SIG-M5 treated with dmso at 0.1 percent for 504 hours (cell line): ENCODE results near the gene PPM1N.
A peak's percentile ranks its signal among the peaks of the same experiment; 100 is the strongest.

Source experiments
- DNase-seq: peaks from one replicate; lab custom pipeline; 2025; ENCODE audit not compliant: unreplicated experiment; lab: John Stamatoyannopoulos, UW

Gene PPM1N

GRCh38 chr19:45488708-45489107, 9.5 kb upstream of the PPM1N start:
- no peak for DNase-seq

DNA sequence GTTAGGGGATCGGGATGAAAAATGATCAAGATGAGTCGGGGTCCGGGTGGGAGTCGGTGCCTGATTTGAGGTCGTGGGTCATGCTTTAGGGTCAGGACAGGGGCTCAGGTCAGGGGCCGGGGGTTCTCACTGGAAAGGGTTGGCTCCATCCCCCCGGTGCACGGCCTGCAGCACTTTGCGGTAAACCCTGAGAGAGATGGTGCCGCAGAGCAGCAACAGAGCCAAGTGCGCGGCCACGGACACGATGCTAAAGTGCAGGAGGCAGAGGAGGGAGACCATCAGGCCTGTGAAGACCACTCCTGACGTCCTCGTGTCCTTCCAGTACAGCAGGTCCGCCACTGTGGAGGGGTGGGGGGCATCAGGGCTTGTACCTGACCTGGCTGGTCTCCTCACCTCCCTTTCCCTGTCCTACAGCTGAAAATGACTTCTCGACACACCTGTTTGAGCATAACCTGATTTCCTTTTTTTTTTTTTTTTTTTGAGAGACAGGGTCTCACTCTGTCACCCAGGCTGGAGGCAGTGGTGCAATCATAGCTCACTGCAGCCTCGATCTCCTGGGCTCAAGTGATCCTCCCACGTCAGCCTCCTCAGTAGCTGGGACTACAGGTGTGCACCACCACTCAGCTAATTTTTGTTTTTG, 8.9 kb upstream of the PPM1N start:
- no peak for DNase-seq

- no peak for DNase-seq
These were observed 6.1 kb upstream of the PPM1N start for GRCh38 chr19:45492137-45492626.

DNA sequence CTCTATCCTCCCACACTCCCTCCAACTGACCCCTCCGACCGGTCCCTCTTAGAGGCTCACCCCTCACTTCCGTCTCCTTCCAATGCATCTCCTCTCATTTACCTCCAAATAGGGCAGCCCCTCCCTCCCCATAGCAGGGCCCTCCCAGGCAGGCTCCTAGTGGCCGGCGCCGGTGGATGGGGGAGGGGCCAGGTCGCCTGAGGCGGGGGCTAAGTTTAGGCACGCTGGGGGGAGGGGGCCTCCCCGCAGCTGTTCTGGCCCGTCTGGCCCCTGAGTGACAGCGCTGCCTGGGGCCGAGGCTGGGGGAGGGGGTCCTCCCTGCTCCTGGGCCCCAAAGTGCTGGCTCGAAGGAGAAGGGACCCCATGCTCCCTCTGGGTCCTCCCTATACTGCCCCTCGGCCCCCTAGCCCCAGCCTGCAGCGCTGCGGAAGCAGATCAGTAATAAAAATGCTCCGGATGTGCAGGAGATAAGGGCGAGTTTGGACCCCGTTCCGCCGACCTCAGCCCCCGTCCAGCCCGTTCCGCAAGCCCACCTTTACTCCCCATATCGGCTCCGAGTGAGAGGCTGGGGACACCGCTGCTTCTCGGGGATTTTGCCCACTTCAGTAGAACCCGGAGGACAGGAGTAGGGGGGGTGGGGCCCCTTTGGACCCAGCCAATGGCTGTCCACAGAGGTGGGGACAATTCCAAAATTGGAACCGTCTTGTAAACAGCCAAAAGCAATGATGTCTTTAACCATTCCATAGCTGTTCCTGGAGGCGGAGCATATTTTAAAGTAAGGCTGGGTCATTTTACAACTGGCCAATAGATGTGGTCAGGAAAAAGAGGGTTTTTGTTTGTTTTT, 5.4 kb upstream of the PPM1N start:
- no peak for DNase-seq

GRCh38 chr19:45494261-45494916, 3.9 kb upstream of the PPM1N start:
- DNase-seq: no peak

- DNase-seq: no peak
These were observed 3.1 kb upstream of the PPM1N start for GRCh38 chr19:45495178-45495577.

GRCh38 chr19:45496349-45496953, 1.8 kb upstream of the PPM1N start:
- no peak for DNase-seq

GRCh38 chr19:45497791-45498190, 452 bp upstream of the PPM1N start:
- no peak for DNase-seq

DNA sequence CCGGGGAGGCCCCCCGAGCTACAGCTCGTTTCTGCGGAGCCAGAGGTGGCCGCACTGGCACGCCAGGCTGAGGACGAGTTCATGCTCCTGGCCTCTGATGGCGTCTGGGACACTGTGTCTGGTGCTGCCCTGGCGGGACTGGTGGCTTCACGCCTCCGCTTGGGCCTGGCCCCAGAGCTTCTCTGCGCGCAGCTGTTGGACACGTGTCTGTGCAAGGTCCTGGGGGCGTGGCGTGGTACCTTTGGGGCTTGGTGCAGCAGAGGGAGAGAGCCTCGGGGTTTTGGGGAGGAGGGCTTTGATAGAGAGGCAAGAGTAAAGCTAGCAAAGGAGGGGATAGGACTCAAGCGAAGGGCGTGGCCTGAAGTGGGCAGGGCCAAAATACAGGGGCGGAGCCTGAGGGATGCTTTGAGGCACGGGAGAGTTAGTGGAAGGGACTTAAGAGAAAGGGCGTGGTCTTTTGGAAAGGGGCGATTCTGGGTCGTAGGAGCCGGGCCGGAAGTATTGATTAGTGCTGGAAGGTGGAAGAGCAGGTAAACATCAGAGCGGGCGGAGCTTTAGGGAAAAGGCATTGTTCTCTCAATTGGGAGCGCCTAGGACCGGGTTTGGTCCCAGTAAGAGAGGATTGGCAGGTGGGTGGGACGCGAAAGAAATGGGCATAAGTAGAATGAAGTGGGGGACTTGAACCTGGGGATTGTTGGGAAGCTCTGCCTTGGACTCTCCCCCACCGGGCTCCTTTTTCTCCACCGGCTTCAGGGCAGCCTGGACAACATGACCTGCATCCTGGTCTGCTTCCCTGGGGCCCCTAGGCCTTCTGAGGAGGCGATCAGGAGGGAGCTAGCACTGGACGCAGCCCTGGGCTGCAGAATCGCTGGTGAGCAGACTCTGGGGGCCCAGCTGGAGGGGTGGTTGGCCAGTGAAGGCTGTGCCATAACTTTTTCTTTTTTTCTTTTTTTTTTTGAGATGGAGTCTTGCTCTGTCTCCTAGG, 1.2 kb downstream of the PPM1N start:
- no peak for DNase-seq

- no peak for DNase-seq
These were observed 2.9 kb downstream of the PPM1N start for GRCh38 chr19:45500918-45501729.

- no peak for DNase-seq
These were observed 3.4 kb downstream of the PPM1N start for GRCh38 chr19:45501730-45502014.

DNA sequence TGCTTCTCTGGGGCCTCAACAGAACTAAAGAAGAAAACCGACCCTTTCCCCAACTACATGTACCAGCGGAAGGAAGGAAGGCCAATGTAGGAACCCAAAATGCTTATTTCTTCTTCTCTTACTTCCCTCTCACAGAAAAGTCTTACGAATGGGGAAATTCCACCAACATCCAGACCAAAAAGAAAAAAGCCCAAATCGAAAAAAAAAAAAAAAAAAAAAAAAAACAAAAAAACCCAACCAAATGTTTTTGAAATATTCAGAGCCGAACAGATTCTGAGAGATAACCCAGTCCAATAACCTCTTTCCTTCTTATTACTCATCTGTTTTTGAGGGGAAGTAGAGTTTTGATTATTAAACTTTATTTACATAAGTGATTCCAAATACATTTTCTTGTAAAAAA, 3.9 kb downstream of the PPM1N start:
- DNase-seq: no peak

DNA sequence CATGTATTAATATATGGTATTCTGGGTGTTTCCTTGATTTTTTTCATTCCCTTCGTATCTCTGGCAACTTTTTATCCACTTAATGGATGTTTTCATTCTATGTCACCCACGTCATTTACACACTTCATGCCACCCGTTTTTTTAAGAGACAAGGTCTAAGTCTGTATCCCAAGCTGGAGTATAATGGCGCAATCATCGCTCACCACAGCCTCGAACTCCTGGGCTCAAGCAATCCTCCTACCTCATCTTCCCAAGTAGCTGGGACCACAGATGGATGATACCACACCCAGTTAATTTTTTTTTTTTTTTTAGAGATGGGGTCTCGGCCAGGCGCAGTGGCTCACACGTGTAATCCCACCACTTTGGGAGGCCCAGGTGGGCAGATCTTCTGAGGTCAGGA, 5.7 kb downstream of the PPM1N start:
- no peak for DNase-seq

DNA sequence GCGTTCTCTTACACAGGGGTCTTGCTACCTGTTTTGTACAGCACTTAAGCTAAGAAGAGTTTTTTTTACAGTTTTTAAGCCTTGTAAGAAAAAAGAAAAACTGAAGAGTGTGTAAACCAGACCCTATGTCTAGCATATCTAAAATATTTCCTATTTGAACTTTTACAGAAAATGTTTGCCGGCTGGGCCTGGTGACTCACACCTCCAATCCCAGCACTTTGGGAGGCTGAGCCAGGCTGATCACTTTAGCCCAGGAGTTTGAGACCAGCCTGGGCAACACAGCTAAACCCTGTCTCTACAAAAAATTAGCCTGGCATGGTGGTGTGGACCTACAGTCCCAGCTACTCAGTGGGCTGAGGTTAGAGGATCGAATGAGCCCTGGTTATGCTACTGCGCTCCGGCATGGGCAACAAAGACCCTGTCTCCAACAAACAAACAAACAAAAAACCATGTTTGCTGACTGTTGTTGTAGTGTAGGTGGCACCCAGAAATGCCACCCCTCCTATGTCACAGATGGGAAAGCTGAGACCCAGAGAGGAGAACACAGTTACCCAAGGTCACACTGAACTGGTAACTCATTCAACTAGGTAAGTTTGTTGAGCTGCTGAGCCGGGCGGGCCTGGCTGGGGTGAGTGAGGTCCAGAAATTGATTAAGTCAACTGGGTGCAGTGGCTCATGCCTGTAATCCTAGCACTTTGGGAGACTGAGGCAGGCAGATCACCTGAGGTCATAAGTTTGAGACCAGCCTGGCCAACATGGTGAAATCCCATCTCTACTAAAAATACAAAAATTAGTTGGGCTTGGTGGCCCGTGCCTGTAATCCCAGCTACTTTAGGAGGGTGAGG, 7.1 kb downstream of the PPM1N start:
- DNase-seq: no peak

- DNase-seq: no peak
These were observed 7.7 kb downstream of the PPM1N start for GRCh38 chr19:45505996-45506245.

- peak; percentile 84 for DNase-seq
These were observed 8.2 kb downstream of the PPM1N start for GRCh38 chr19:45506246-45506988.

DNA sequence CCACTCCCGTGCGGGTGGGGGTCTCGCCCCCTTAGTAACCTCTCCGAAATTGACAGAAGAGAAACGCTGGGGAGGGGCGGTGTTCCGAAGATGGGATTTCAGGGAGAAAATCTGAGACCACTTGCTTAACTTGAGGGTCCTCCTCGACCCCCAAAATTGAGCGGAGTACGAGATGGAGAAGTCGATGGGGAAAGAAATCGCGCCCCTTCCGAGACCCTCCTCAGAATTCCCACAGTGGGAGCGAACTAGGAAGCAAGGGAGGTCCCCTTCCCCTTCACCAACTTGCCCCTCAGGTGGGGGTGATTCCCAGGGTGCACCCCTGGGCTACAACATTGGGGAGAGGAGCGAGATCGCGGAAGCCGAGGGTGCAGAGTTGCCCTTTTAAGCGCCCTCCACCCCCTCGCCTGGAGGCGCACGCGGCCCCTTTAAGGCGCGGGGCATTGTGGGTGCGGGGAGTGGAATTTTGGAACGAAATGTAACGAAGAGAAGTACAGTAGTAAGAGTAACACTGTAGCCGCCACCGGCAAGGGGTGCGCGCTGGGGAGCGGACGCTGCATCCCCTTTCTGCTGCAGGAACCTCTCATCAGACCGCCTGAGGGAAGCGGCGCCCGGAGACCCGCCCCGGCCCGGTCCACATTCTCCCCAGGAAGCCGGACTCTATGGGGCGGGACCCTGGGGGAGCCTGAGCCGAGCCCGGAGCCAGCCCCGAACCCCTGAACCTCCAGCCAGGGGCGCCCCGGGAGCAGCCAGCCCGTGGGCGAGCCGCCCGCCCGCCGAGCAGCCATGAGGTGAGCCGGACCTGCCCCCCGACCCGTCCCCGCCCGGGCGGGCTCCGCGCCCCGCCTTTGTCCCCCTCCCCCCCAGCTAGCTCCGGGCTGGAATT, 9.0 kb downstream of the PPM1N start, which contains the start of gene VASP:
VASP (plus strand) TSS at position 491 of the 883 bp plus-strand sequence; CDS start at position 784, 293 bp downstream.
- peak; percentile 91 for DNase-seq
